C4-2B (cell line): Measurements from ENCODE around the gene ICE1.

Source experiments
- CTCF ChIP-seq: fragments of 450-650 bp; conservative IDR thresholded peaks from 2 replicates; pipeline ENCODE4 v1.5.1; 2017; ENCODE audit warnings: mild to moderate bottlenecking
- ZFX ChIP-seq: fragments of 450-650 bp; IDR thresholded peaks from 2 replicates; pipeline ENCODE4 v1.6.1; 2017

- no peak for TF ChIP-seq CTCF
- no peak for TF ChIP-seq ZFX
These were observed 99.0 kb downstream of the ICE1 start for GRCh38 chr5:5521478-5521877.
